Raji (cell line): ENCODE data around the gene DLG1.

ENCODE experiments used
- POLR2A ChIP-seq: IDR thresholded peaks from 2 replicates; pipeline ENCODE4 v1.6.1; 2011; ENCODE audit warnings: low read depth, low read length, control low read depth; ENCODE audit not compliant: insufficient read depth

DLG1 gene

GRCh38 chr3:197085137-197085536, 213.3 kb downstream of the DLG1 start:
- TF ChIP-seq POLR2A: no peak

- no peak for TF ChIP-seq POLR2A
Observed at GRCh38 chr3:197083486-197083885, 214.9 kb downstream of the DLG1 start.

GRCh38 chr3:197082871-197083270, 215.5 kb downstream of the DLG1 start:
- no peak for TF ChIP-seq POLR2A

- no peak for TF ChIP-seq POLR2A
Observed at GRCh38 chr3:197080344-197080743, 218.1 kb downstream of the DLG1 start.

- no peak for TF ChIP-seq POLR2A
Observed at GRCh38 chr3:197076415-197076814, 222.0 kb downstream of the DLG1 start.

- TF ChIP-seq POLR2A: no peak
Observed at GRCh38 chr3:197068077-197068476, 230.3 kb downstream of the DLG1 start.

- no peak for TF ChIP-seq POLR2A
Observed at GRCh38 chr3:197064771-197065170, 233.6 kb downstream of the DLG1 start.

- TF ChIP-seq POLR2A: no peak
Observed at GRCh38 chr3:197062446-197062845, 236.0 kb downstream of the DLG1 start.

- no peak for TF ChIP-seq POLR2A
Observed at GRCh38 chr3:197050511-197050910, 247.9 kb downstream of the DLG1 start.

- no peak for TF ChIP-seq POLR2A
Observed at GRCh38 chr3:197042539-197042938, 255.9 kb downstream of the DLG1 start.

GRCh38 chr3:197041875-197042488, 256.4 kb downstream of the DLG1 start:
- TF ChIP-seq POLR2A: no peak

GRCh38 chr3:197040658-197041057, 257.8 kb downstream of the DLG1 start:
- TF ChIP-seq POLR2A: no peak

GRCh38 chr3:197038679-197039462, 259.5 kb downstream of the DLG1 start:
- no peak for TF ChIP-seq POLR2A

GRCh38 chr3:197035577-197035976, 262.8 kb downstream of the DLG1 start:
- TF ChIP-seq POLR2A: no peak

GRCh38 chr3:197031315-197032285, 266.8 kb downstream of the DLG1 start:
- TF ChIP-seq POLR2A: no peak
